ENCODE measurements around the gene MTF1.

DNA sequence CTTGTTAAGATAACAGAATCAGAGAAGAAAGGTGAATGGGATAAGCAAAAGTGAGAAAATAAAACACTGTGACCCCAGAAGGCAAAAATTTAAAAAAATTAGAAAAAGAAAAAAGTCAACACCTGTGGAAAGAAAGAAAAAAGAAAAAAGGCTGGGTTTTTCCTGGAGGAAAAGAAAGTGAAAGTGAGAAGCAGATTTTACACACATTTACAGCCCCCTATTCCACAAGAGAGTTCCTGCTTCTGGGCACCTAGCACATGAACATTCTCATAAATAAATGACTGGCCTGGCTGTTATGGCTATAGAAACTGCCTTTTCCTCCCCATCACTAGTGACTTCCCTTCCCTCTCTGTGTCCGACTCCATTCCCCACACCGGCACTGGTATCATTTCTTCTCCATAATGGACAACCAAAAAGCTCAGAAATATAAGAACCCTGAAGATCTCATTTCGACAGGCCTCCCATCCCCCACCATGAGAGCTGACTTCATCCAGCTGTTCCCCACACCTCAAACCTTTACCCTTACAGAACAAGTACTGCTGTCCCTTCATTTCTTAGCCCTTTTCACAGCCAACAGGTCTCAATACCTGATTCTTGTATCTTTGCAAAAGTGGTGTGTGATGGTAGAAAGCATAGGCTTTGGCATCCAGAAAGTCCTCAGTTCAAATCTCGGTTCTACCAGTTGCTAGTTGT lies 12.6 kb downstream of the MTF1 start:
- TF ChIP-seq POLR2A (IDR thresholded peaks at IDR 0.05) (no peak), POLR2AphosphoS5 (IDR thresholded peaks at IDR 0.05) (no peak), EP300 (IDR thresholded peaks at IDR 0.05) (no peak)
- TF ChIP-seq, protein P1, sequence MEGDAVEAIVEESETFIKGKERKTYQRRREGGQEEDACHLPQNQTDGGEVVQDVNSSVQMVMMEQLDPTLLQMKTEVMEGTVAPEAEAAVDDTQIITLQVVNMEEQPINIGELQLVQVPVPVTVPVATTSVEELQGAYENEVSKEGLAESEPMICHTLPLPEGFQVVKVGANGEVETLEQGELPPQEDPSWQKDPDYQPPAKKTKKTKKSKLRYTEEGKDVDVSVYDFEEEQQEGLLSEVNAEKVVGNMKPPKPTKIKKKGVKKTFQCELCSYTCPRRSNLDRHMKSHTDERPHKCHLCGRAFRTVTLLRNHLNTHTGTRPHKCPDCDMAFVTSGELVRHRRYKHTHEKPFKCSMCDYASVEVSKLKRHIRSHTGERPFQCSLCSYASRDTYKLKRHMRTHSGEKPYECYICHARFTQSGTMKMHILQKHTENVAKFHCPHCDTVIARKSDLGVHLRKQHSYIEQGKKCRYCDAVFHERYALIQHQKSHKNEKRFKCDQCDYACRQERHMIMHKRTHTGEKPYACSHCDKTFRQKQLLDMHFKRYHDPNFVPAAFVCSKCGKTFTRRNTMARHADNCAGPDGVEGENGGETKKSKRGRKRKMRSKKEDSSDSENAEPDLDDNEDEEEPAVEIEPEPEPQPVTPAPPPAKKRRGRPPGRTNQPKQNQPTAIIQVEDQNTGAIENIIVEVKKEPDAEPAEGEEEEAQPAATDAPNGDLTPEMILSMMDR (IDR thresholded peaks at IDR 0.05) = no peak
